Measurements from ENCODE around the gene TMTC1.

DNA sequence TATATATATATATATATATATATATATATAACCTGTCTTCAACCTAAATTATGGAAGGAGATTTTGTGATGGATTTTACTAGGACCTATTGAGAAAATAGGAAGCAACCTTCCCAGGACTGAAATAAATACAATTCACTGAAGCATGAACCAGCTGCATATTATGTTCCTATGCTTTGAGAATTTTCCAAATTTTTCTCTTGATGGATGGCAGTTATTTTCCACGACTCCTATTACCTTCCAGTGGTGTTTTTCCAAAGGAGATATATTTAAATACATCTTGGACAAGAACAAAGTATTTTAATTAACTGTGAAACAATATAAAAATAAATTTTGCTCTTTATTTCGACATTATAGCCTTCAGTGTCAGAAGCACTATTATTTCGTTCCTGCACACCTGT is 87.9 kb downstream of the TMTC1 start:
- TF ChIP-seq CTCF (IDR thresholded peaks at IDR 0.05) (no peak), POLR2A (IDR thresholded peaks at IDR 0.05) (no peak)

Data from heart left ventricle (tissue), 13 donors.